Chondrocyte (in vitro differentiated cells): ENCODE results near the gene MAMLD1. TPM values are rescaled to one million over a fixed set of nuclear protein-coding genes. Genes with fewer than 3 reads are reported as not detected.

ENCODE experiments used
- DNase-seq: peaks from one replicate; pipeline ENCODE4 v3.0.0; 2021; ENCODE audit warnings: mixed read lengths, low spot score
- H3K27ac Mint-ChIP-seq: one replicate; pipeline ENCODE4 v1.8.0; 2021; ENCODE audit warnings: mild to moderate bottlenecking, moderate library complexity, mixed read lengths; ENCODE audit not compliant: unreplicated experiment
- H3K27me3 Mint-ChIP-seq: 2 replicates; pipeline ENCODE4 v1.8.0; 2021; ENCODE audit warnings: low read depth, mixed read lengths
- H3K36me3 Mint-ChIP-seq: 2 replicates; pipeline ENCODE4 v1.8.0; 2021; ENCODE audit warnings: low read depth, mixed read lengths
- H3K4me1 Mint-ChIP-seq: 2 replicates; pipeline ENCODE4 v1.8.0; 2021; ENCODE audit warnings: low read depth, mild to moderate bottlenecking, mixed read lengths
- H3K4me3 Mint-ChIP-seq: one replicate; pipeline ENCODE4 v1.8.0; 2021; ENCODE audit warnings: mild to moderate bottlenecking, moderate library complexity, mixed read lengths; ENCODE audit not compliant: unreplicated experiment
- H3K9me3 Mint-ChIP-seq: 2 replicates; pipeline ENCODE4 v1.8.0; 2021; ENCODE audit warnings: low read depth, mixed read lengths
- total RNA-seq: library from RNA; stranded (reverse); gene quantifications from 3 replicates; pipeline ENCODE4 v1.2.1, GENCODE V29; 2021
- TF ChIP-seq, protein P1 (sequence below): fragments of 200-600 bp; sonication (generic); IDR thresholded peaks from 2 replicates; pipeline ENCODE4 v1.5.0; 2021; ENCODE audit warnings: antibody characterized with exemption, mild to moderate bottlenecking, moderate library complexity

Gene MAMLD1
- total RNA-seq, 1 donor from 2014 or later = 8.8 TPM

- no peaks in the 10 kb centered on the region for H3K27me3 Mint-ChIP-seq
- H3K27ac Mint-ChIP-seq = no peak overlapping the region
- H3K4me3 Mint-ChIP-seq = no peak overlapping the region
- no peak for DNase-seq
- H3K9me3 Mint-ChIP-seq = peaks cover 19% of the 10 kb centered on the region
- H3K4me1 Mint-ChIP-seq = no peaks in the 10 kb centered on the region
- TF ChIP-seq, protein P1, sequence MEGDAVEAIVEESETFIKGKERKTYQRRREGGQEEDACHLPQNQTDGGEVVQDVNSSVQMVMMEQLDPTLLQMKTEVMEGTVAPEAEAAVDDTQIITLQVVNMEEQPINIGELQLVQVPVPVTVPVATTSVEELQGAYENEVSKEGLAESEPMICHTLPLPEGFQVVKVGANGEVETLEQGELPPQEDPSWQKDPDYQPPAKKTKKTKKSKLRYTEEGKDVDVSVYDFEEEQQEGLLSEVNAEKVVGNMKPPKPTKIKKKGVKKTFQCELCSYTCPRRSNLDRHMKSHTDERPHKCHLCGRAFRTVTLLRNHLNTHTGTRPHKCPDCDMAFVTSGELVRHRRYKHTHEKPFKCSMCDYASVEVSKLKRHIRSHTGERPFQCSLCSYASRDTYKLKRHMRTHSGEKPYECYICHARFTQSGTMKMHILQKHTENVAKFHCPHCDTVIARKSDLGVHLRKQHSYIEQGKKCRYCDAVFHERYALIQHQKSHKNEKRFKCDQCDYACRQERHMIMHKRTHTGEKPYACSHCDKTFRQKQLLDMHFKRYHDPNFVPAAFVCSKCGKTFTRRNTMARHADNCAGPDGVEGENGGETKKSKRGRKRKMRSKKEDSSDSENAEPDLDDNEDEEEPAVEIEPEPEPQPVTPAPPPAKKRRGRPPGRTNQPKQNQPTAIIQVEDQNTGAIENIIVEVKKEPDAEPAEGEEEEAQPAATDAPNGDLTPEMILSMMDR = no peak
- H3K36me3 Mint-ChIP-seq = no peaks in the 10 kb centered on the region
These were observed 166.5 kb downstream of the MAMLD1 start for GRCh38 chrX:150529587-150529986.

- no peak for DNase-seq
- Mint-ChIP-seq H3K27me3 (no peaks in the 10 kb centered on the region), H3K4me1 (no peaks in the 10 kb centered on the region), H3K9me3 (peaks cover 28% of the 10 kb centered on the region), H3K4me3 (no peak overlapping the region), H3K36me3 (no peaks in the 10 kb centered on the region), H3K27ac (no peak overlapping the region)
- TF ChIP-seq, protein P1 = no peak
These were observed 167.7 kb downstream of the MAMLD1 start for GRCh38 chrX:150530821-150531220.

- Mint-ChIP-seq H3K4me3 (no peak overlapping the region), H3K9me3 (peaks cover 34% of the 10 kb centered on the region), H3K4me1 (no peaks in the 10 kb centered on the region), H3K27me3 (no peaks in the 10 kb centered on the region), H3K36me3 (no peaks in the 10 kb centered on the region), H3K27ac (no peak overlapping the region)
- TF ChIP-seq, protein P1 = no peak
- no peak for DNase-seq
These were observed 168.3 kb downstream of the MAMLD1 start for GRCh38 chrX:150531467-150531866.

DNA sequence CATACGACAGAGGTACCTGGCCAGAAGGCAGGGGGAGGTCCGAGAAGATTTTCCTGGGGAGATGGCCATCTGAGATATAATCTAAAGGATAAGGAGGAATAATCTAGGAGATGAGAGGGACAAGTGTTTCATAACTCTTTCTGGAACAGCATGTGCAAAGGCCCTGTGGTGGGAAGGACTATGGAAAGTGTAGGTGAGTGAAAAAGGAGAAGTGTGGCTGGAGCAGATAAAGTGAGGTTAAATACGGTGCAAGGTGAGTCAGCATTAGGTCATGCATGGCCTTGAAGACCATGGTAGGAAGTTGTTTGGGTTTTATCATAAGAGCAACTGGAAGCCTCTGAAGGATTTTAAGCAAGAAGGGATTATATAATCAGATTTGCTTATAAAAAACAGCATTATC, 170.7 kb downstream of the MAMLD1 start:
- Mint-ChIP-seq H3K36me3 (no peaks in the 10 kb centered on the region), H3K4me1 (no peaks in the 10 kb centered on the region), H3K4me3 (no peak overlapping the region), H3K27ac (no peak overlapping the region), H3K9me3 (peaks cover 42% of the 10 kb centered on the region), H3K27me3 (no peaks in the 10 kb centered on the region)
- TF ChIP-seq, protein P1 = no peak
- DNase-seq = no peak

GRCh38 chrX:150536455-150537116, 173.5 kb downstream of the MAMLD1 start:
- Mint-ChIP-seq H3K9me3 (peaks cover 40% of the 10 kb centered on the region), H3K4me1 (no peaks in the 10 kb centered on the region), H3K4me3 (no peak overlapping the region), H3K27ac (no peak overlapping the region), H3K36me3 (no peaks in the 10 kb centered on the region), H3K27me3 (no peaks in the 10 kb centered on the region)
- no peak for DNase-seq
- TF ChIP-seq, protein P1 = no peak
